HepG2 (cell line): ENCODE data around the gene POGLUT3. TPM values are rescaled to one million over a fixed set of nuclear protein-coding genes. Genes with fewer than 3 reads are reported as not detected.

Source experiments
- ATF1 ChIP-seq: IDR thresholded peaks from 2 replicates; pipeline ENCODE4 v1.6.1; 2016; ENCODE audit warnings: mild to moderate bottlenecking, control low read depth
- BCLAF1 ChIP-seq: fragments of 450-650 bp; IDR thresholded peaks from 2 replicates; pipeline ENCODE4 v1.6.1; 2017; ENCODE audit warnings: mild to moderate bottlenecking
- CEBPG ChIP-seq: IDR thresholded peaks from 2 replicates; pipeline ENCODE4 v1.6.1; 2016
- CHD4 ChIP-seq: fragments of 200-600 bp; sonication (generic); IDR thresholded peaks from 2 replicates; pipeline ENCODE4 v1.7.0; 2017; ENCODE audit warnings: mild to moderate bottlenecking, low read length, borderline replicate concordance
- EEA1 ChIP-seq: sonication (generic); formaldehyde crosslinking; IDR thresholded peaks from 2 replicates; pipeline ENCODE4 v1.5.1; 2020; ENCODE audit warnings: mild to moderate bottlenecking, missing genetic modification reagents, borderline replicate concordance
- FOXO1 ChIP-seq: sonication (generic); formaldehyde crosslinking; IDR thresholded peaks from 2 replicates; pipeline ENCODE4 v1.4.0; 2020; ENCODE audit warnings: missing genetic modification reagents
- GTF3A ChIP-seq: sonication (generic); formaldehyde crosslinking; conservative IDR thresholded peaks from 2 replicates; pipeline ENCODE4 v1.4.0; 2020; ENCODE audit warnings: mild to moderate bottlenecking, missing genetic modification reagents
- MAFK ChIP-seq, 2 experiments: IDR thresholded peaks in 1 of 2; conservative IDR thresholded peaks in 1 of 2; 2 replicates each; pipeline ENCODE4 v1.6.1; 2011; ENCODE audit warnings: improper control_type of control experiment in 2 of 2, low read length in 2 of 2
- MED8 ChIP-seq: sonication (generic); formaldehyde crosslinking; IDR thresholded peaks from 2 replicates; pipeline ENCODE4 v1.8.1; 2023; ENCODE audit warnings: mild to moderate bottlenecking, missing genetic modification reagents; ENCODE audit not compliant: insufficient replicate concordance
- RFXANK ChIP-seq: IDR thresholded peaks from 2 replicates; pipeline ENCODE4 v1.6.1; 2016
- SAP130 ChIP-seq: IDR thresholded peaks from 2 replicates; pipeline ENCODE4 v1.6.1; 2016; ENCODE audit warnings: low read depth
- SATB2 ChIP-seq: sonication (generic); formaldehyde crosslinking; IDR thresholded peaks from 2 replicates; pipeline ENCODE4 v1.5.0; 2020; ENCODE audit warnings: missing genetic modification reagents
- TRAFD1 ChIP-seq: sonication (generic); formaldehyde crosslinking; IDR thresholded peaks from 2 replicates; pipeline ENCODE4 v1.5.1; 2020; ENCODE audit warnings: missing genetic modification reagents, mild to moderate bottlenecking, borderline replicate concordance
- ZMYM2 ChIP-seq: sonication (generic); formaldehyde crosslinking; IDR thresholded peaks from 2 replicates; pipeline ENCODE4 v1.8.0; 2022; ENCODE audit warnings: mild to moderate bottlenecking, missing genetic modification reagents
- ZNF205 ChIP-seq: IDR thresholded peaks from 2 replicates; pipeline ENCODE4 v1.6.1; 2018; ENCODE audit warnings: missing biosample characterization, missing genetic modification reagents
- ZNF468 ChIP-seq: sonication (generic); formaldehyde crosslinking; IDR thresholded peaks from 2 replicates; pipeline ENCODE4 v1.8.0; 2022; ENCODE audit warnings: mild to moderate bottlenecking, moderate library complexity, missing genetic modification reagents
- ZNF564 ChIP-seq: sonication (generic); formaldehyde crosslinking; IDR thresholded peaks from 2 replicates; pipeline ENCODE4 v1.8.1; 2023; ENCODE audit warnings: mild to moderate bottlenecking, missing genetic modification reagents
- ZNF567 ChIP-seq: sonication (generic); formaldehyde crosslinking; IDR thresholded peaks from 2 replicates; pipeline ENCODE4 v1.8.1; 2023; ENCODE audit warnings: mild to moderate bottlenecking, missing genetic modification reagents, borderline replicate concordance
- ZNF574 ChIP-seq: sonication (generic); formaldehyde crosslinking; IDR thresholded peaks from 2 replicates; pipeline ENCODE4 v1.4.0; 2020; ENCODE audit warnings: missing genetic modification reagents
- ZNF704 ChIP-seq: sonication (generic); formaldehyde crosslinking; IDR thresholded peaks from 2 replicates; pipeline ENCODE4 v1.8.1; 2023; ENCODE audit warnings: mild to moderate bottlenecking, inconsistent platforms, moderate library complexity, missing genetic modification reagents, borderline replicate concordance
- ZNF782 ChIP-seq: sonication (generic); formaldehyde crosslinking; IDR thresholded peaks from 2 replicates; pipeline ENCODE4 v1.4.0; 2020; ENCODE audit warnings: missing genetic modification reagents, mild to moderate bottlenecking, borderline replicate concordance
- ZNF883 ChIP-seq: sonication (generic); formaldehyde crosslinking; IDR thresholded peaks from 2 replicates; pipeline ENCODE4 v1.5.1; 2020; ENCODE audit warnings: mild to moderate bottlenecking, missing genetic modification reagents; ENCODE audit errors: not compliant biosample characterization
- polyA plus RNA-seq, 8 experiments: library from polyadenylated mRNA; depleted of rRNA in 3 of 8; stranded (reverse) in 7 of 8; unstranded in 1 of 8; fragments of >200 nt; fragmentation: Illumina TruSeq in 4 of 8; extraction: Trizol in 4 of 8; gene quantifications; 2 replicates each; pipeline versions ENCODE4 v1.2.1 to v1.2.3, GENCODE V29; 2011 to 2016; ENCODE audit warnings: low read depth in 4 of 8, missing spikeins in 1 of 8, mixed read lengths in 1 of 8; ENCODE audit not compliant: insufficient read depth in 1 of 8
- total RNA-seq, 5 experiments: library from RNA; depleted of rRNA; stranded (reverse); fragments of >200 nt; fragmentation: Illumina TruSeq; extraction: Trizol; gene quantifications; 2 replicates each; pipeline ENCODE4 v1.2.3, GENCODE V29; 2016; ENCODE audit warnings: low read depth in 1 of 5

Gene POGLUT3
- total and polyA plus RNA-seq, 2 of the 13 experiments (the other 11 are each of a cell fraction or from before 2014, with no cell fraction given): 14.3 to 22.0 TPM

- no peak for TF ChIP-seq CHD4
- TF ChIP-seq ZNF468 (CRISPR knock-in tag): 0 out of 2 replicates have a peak, but pooled peaks have one; percentile 53
- TF ChIP-seq BCLAF1: no peak
- no peak for TF ChIP-seq ZNF205 (CRISPR knock-in tag)
- no peak for TF ChIP-seq EEA1 (CRISPR knock-in tag)
- peak; percentile 40; the same call in 1 of the 2 replicates for TF ChIP-seq CEBPG (CRISPR knock-in tag)
- TF ChIP-seq ZNF782 (CRISPR knock-in tag): no peak
- no peak for TF ChIP-seq GTF3A (CRISPR knock-in tag)
- TF ChIP-seq MAFK (conservative IDR thresholded peaks at IDR 0.05 in 1 of 2, IDR thresholded peaks at IDR 0.05 in 1 of 2; ENCODE audit: low read length in 2 of 2): no peak
- no peak; the same call in 1 of the 2 replicates for TF ChIP-seq SATB2 (CRISPR knock-in tag)
- TF ChIP-seq ZMYM2 (CRISPR knock-in tag): 0 out of 2 replicates have a peak, but pooled peaks have one; percentile 36
- peak; percentile 44 for TF ChIP-seq ZNF883 (CRISPR knock-in tag)
- TF ChIP-seq ZNF704: no peak; the same call in 1 of the 2 replicates
- no peak for TF ChIP-seq TRAFD1 (CRISPR knock-in tag)
- TF ChIP-seq RFXANK: no peak
- TF ChIP-seq ATF1: no peak
- peak; percentile 71 for TF ChIP-seq ZNF574
- no peak for TF ChIP-seq FOXO1 (CRISPR knock-in tag)
- no peak for TF ChIP-seq ZNF567 (CRISPR knock-in tag)
- peak; percentile 35; the same call in 1 of the 2 replicates for TF ChIP-seq ZNF564 (CRISPR knock-in tag)
- no peak for TF ChIP-seq MED8 (CRISPR knock-in tag)
- TF ChIP-seq SAP130 (CRISPR knock-in tag): no peak
These were observed at the start of gene POGLUT3 (continued) for GRCh38 chr11:108498046-108498815.
